Forelimb muscle (tissue), 1 donor: ENCODE data around the gene SAMD4A. TPM values are rescaled to one million over a fixed set of nuclear protein-coding genes. Genes with fewer than 3 reads are reported as not detected.

Experiments
- DNase-seq: peaks from one replicate; pipeline ENCODE4 v3.0.0-alpha.2; 2013; ENCODE audit warnings: low read depth
- polyA plus RNA-seq: library from polyadenylated mRNA; unstranded; fragments of 120-200 nt; gene quantifications from one replicate; pipeline ENCODE4 v1.2.1, GENCODE V29; 2013; ENCODE audit not compliant: insufficient read length

Gene SAMD4A
- polyA plus RNA-seq, 1 donor = 65.1 TPM

- no peak for DNase-seq
Measured at GRCh38 chr14:54654605-54655004, 87.7 kb downstream of the SAMD4A start.

- no peak for DNase-seq
Measured at GRCh38 chr14:54658836-54659235, 91.9 kb downstream of the SAMD4A start.

- no peak for DNase-seq
Measured at GRCh38 chr14:54659365-54659764, 92.4 kb downstream of the SAMD4A start.

- DNase-seq = no peak
Measured at GRCh38 chr14:54660604-54661111, 93.7 kb downstream of the SAMD4A start.

GRCh38 chr14:54662491-54663133 is 95.7 kb downstream of the SAMD4A start:
- no peak for DNase-seq

GRCh38 chr14:54664961-54665360 is 98.0 kb downstream of the SAMD4A start:
- no peak for DNase-seq

- no peak for DNase-seq
Measured at GRCh38 chr14:54665946-54666345, 99.0 kb downstream of the SAMD4A start.

- no peak for DNase-seq
Measured at GRCh38 chr14:54667026-54667744, 100.3 kb downstream of the SAMD4A start.

- no peak for DNase-seq
Measured at GRCh38 chr14:54667764-54668163, 100.8 kb downstream of the SAMD4A start.

GRCh38 chr14:54669721-54670561 is 103.0 kb downstream of the SAMD4A start:
- no peak for DNase-seq

- DNase-seq = no peak
Measured at GRCh38 chr14:54671537-54671936, 104.6 kb downstream of the SAMD4A start.

- no peak for DNase-seq
Measured at GRCh38 chr14:54672181-54672580, 105.3 kb downstream of the SAMD4A start.

GRCh38 chr14:54672688-54673087 is 105.8 kb downstream of the SAMD4A start:
- DNase-seq = no peak

GRCh38 chr14:54673193-54674045 is 106.5 kb downstream of the SAMD4A start:
- DNase-seq = no peak

GRCh38 chr14:54674046-54674741 is 107.3 kb downstream of the SAMD4A start:
- no peak for DNase-seq

- no peak for DNase-seq
Measured at GRCh38 chr14:54675236-54676128, 108.6 kb downstream of the SAMD4A start.

- no peak for DNase-seq
Measured at GRCh38 chr14:54676812-54677708, 110.1 kb downstream of the SAMD4A start.

- DNase-seq = no peak
Measured at GRCh38 chr14:54680651-54681050, 113.7 kb downstream of the SAMD4A start.

GRCh38 chr14:54681811-54682261 is 114.9 kb downstream of the SAMD4A start:
- DNase-seq = no peak
